Measurements from ENCODE around the gene WTIP. TPM values are rescaled to one million over a fixed set of nuclear protein-coding genes. Genes with fewer than 3 reads are reported as not detected.

The WTIP gene
- total RNA-seq, 4 donors from 2014 or later: 3.8 to 16.3 (median 9.7) TPM

DNA sequence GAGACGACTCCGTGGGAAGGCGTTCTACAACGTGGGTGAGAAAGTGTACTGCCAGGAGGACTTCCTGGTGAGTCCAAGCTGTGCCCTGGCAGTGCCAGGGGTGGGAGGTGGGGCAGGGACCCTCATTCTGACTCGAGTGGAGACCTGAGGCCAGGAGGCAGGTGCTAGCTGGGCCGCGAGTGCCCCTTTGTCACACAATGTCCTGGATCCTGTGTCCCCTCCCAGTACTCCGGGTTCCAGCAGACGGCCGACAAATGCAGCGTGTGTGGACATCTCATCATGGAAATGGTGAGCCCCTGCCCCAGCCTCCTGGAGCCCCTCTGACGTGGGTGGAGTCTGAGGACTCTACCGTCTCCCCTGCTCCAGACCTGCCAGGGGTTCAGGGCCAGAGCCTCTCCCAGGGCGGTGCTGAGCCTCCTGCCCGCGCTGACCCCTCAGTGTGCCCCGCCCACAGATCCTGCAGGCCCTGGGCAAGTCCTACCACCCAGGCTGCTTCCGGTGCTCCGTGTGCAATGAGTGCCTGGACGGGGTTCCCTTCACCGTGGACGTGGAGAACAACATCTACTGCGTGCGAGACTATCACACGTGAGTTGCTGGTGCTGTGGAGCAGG is 11.6 kb downstream of the WTIP start:
- WGBS, 2 donors: 91 to 92% methylated on average over 16 to 20 of the region's 25 CpGs
- intact Hi-C loops (cut with DNase I; ENCODE audit: low total_unique reads): no loop called here

DNA sequence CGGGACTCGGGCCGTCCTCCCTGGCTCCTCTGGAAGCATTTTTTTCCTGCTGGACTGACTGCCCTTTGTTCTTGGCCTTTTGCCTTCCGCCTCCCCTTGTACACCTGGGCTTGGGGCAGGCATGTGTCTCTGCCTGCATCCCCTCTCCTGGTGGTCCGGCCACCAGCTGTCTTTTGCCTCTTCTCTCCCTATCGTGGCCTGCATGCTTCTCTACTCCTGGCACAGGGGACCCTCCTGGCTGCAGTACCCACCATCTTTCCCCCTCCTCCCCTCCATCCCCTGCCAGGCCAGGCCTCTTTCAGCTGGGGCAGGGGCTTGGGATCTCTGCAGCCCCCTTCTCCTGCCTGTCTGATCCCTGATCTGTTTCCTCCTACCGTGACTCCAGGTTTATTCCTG is 12.1 kb downstream of the WTIP start:
- no peak for DNase-seq (ENCODE audit: low spot score in 2 of 2)
- H3K4me3 ChIP-seq (ENCODE audit: low read depth, poor library complexity, severe bottlenecking): no peak overlapping the region
- TF ChIP-seq POLR2A (IDR thresholded peaks at IDR 0.05): no peak
- TF ChIP-seq, protein P1, sequence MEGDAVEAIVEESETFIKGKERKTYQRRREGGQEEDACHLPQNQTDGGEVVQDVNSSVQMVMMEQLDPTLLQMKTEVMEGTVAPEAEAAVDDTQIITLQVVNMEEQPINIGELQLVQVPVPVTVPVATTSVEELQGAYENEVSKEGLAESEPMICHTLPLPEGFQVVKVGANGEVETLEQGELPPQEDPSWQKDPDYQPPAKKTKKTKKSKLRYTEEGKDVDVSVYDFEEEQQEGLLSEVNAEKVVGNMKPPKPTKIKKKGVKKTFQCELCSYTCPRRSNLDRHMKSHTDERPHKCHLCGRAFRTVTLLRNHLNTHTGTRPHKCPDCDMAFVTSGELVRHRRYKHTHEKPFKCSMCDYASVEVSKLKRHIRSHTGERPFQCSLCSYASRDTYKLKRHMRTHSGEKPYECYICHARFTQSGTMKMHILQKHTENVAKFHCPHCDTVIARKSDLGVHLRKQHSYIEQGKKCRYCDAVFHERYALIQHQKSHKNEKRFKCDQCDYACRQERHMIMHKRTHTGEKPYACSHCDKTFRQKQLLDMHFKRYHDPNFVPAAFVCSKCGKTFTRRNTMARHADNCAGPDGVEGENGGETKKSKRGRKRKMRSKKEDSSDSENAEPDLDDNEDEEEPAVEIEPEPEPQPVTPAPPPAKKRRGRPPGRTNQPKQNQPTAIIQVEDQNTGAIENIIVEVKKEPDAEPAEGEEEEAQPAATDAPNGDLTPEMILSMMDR (IDR thresholded peaks at IDR 0.05): no peak
- WGBS, 2 donors: 93 to 94% methylated on average over 7 of the region's 7 CpGs
- intact Hi-C loops (cut with DNase I; ENCODE audit: low total_unique reads): no loop called here

More for the DNA sequence above, 11.6 kb downstream of the WTIP start:
- DNase-seq (ENCODE audit: low spot score in 2 of 2): no peak
- TF ChIP-seq POLR2A (IDR thresholded peaks at IDR 0.05): no peak
- TF ChIP-seq, protein P1 (IDR thresholded peaks at IDR 0.05): no peak
- no peak overlapping the region for H3K4me3 ChIP-seq (ENCODE audit: low read depth, poor library complexity, severe bottlenecking)

DNA sequence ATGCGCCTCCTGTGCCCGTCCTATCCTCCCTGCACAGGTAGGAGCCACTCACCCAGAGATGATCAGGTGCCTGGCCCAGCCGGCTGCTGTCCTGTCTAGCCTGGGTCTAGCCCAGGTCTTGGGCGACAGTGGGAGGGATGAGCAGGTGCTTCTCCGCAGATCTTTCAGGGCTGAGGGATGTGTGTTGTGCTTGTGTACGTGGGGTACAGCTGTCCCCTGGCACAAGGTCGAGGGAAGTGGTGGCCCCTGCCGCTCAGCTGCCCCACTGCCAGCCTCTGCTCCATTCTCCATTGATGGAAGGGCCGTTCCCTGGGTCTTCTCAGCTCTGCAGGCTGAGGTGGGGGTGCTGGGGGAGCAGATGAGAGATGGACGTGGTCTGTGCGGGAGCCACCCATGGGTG is 13.0 kb downstream of the WTIP start:
- intact Hi-C loops (cut with DNase I; ENCODE audit: low total_unique reads): no loop called here
- DNase-seq (ENCODE audit: low spot score in 2 of 2): no peak
- no peak for TF ChIP-seq POLR2A (IDR thresholded peaks at IDR 0.05)
- TF ChIP-seq, protein P1 (IDR thresholded peaks at IDR 0.05): no peak
- 92 to 93% methylated on average over 11 of the region's 11 CpGs for WGBS, 2 donors
- no peak overlapping the region for H3K4me3 ChIP-seq (ENCODE audit: low read depth, poor library complexity, severe bottlenecking)

DNA sequence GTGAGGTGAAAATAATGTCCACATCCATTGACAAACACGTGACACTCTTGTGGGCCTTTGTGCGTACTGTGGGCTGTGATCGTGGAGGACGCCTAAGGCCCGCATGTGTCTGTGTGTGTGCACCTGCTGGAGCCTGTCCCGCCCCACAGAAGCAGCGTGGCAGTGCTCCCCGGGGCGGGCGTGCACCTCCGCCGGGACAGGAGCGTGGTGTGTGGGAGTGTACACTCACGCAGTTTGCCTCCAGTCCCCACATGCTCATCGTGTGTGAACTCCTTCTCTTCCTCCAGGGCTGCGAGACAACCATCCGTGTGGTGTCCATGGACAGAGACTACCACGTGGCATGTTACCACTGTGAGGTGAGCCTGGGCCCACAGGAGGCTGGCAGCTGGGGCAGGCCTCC is 13.9 kb downstream of the WTIP start:
- no peak for DNase-seq (ENCODE audit: low spot score in 2 of 2)
- WGBS, 2 donors: 80 to 89% methylated on average over 13 to 18 of the region's 18 CpGs
- no peak overlapping the region for H3K4me3 ChIP-seq (ENCODE audit: low read depth, poor library complexity, severe bottlenecking)
- TF ChIP-seq POLR2A (IDR thresholded peaks at IDR 0.05): no peak
- TF ChIP-seq, protein P1 (IDR thresholded peaks at IDR 0.05): no peak
- intact Hi-C loops (cut with DNase I; ENCODE audit: low total_unique reads): no loop called here

DNA sequence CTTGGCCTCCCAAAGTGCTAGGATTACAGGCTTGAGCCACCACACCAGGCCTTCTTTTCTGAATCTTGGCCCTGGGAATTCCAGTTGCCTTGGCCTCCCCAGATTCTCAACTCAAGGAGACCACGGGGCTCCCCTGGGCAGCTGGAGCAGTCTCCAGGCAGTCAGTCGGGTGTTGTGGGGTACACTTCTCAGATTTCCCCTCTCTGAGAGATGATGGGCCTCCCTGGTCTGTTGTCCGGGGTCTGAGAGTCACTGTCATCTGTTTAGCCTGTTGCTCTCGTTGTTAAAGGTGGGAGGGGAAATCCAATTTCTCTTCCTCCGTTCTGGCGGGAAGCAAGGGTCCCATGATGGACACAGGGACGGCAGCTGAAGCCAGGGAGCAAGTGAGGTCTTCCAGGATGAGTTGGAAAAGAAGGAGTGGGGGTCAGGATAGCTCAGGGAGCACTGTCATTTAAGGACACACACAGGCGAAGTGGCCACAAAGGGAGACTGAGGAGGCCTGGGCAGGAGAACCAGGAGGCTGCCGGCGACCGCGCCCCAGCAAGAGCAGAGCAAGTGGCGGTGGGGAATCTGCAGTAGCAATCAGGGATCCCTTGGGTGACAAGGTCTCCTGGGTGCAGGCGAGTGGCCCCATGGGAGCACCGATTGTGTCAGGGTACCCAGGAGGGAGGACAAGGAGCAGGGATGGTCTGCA is 15.7 kb downstream of the WTIP start:
- H3K4me3 ChIP-seq (ENCODE audit: low read depth, poor library complexity, severe bottlenecking): no peak overlapping the region
- TF ChIP-seq POLR2A (IDR thresholded peaks at IDR 0.05): no peak
- TF ChIP-seq, protein P1 (IDR thresholded peaks at IDR 0.05): no peak
- no peak for DNase-seq (ENCODE audit: low spot score in 2 of 2)
- WGBS, 2 donors: 90 to 94% methylated on average over 15 of the region's 15 CpGs
- intact Hi-C loops (cut with DNase I; ENCODE audit: low total_unique reads): no loop called here

All from lower leg skin (tissue), 4 donors.